ENCODE measurements around the gene SYNC.
"Not testable (repeated sequence)": the region's sequence is repeated elsewhere in the genome, so short reads cannot be mapped to it uniquely, and the experiment has no call there.

The SYNC gene

DNA sequence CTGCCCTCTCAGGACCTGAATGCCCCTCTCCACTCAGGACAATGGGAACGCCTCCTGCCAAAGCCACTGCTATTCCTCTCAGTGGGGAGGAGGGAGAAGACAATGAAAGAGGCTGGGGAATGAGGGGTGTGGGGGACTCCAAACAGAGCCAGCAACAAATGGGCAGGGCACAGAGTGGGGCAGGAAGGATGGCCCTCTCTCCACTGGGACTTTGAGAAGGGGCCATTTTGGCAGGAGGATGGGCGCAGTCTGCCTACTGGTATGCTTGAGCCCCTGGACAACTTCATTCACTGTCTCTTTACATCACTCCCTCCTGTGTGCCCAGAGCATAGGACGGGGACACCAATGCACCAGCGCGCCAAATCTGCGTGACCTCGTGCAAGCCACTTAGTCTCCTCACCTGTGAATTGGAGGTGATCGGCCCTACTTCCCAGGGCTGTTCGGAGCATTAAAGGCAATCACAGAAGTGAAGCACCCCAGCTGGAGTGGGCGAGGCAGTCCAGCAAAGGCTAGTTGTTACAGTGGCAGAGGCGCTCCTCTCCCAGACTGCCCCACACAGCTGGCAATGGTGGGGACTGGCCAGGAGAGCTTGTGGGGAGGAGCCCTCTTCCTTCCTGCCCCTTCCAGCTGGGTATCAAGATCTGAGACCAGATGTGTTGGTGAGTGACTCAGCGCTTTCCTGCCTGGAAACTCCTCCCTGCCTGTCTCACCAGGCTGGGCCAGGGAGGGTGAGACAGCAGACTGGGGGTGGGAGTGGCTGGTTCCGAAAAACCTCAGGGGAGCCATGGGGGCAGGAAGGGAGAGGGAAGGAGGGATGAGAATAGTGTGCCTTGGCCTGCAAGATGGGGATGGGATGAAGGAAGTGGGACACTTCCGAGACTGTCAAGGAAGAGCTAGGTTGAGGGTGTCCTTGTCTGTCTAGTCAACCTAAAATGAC lies 22.4 kb upstream of the SYNC start:
- no peak for DNase-seq (ENCODE audit: low read depth in 2 of 2, low spot score in 1 of 2)

- DNase-seq (ENCODE audit: low read depth in 2 of 2, low spot score in 1 of 2), result no peak
Measured at GRCh38 chr1:32719681-32720275, 17.2 kb upstream of the SYNC start.

- no peak for DNase-seq (ENCODE audit: low read depth in 2 of 2, low spot score in 1 of 2)
Measured at GRCh38 chr1:32718527-32718926, 16.0 kb upstream of the SYNC start.

DNA sequence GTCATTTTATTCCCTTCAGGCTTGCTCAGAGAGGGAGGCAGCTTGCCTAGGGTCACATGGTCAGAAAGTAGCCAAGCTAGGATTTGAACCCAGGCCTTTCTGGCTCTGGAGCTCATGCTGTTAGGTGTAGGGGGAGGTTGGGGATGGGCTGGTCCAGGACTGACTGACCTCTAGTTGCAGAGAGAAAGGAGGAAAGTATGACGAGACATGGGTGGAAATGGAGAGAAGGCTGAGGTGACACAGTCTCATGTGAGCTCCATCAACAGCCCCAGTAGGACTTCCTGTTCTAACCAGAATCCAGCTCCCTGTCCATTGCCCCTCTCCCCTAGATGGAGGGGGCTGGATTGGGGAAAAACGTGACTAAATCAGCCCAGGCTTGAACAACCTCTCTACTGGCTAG lies 15.5 kb upstream of the SYNC start:
- DNase-seq (ENCODE audit: low read depth in 2 of 2, low spot score in 1 of 2), result no peak

- DNase-seq (ENCODE audit: low read depth in 2 of 2, low spot score in 1 of 2), result no peak
Measured at GRCh38 chr1:32717503-32717902, 14.9 kb upstream of the SYNC start.

GRCh38 chr1:32716312-32717148 lies 14.0 kb upstream of the SYNC start:
- no peak for DNase-seq (ENCODE audit: low read depth in 2 of 2, low spot score in 1 of 2)

- no peak for DNase-seq (ENCODE audit: low read depth in 2 of 2, low spot score in 1 of 2)
Measured at GRCh38 chr1:32715901-32716311, 13.3 kb upstream of the SYNC start.

- DNase-seq (ENCODE audit: low read depth in 2 of 2, low spot score in 1 of 2), result no peak
Measured at GRCh38 chr1:32714277-32714676, 11.7 kb upstream of the SYNC start.

DNA sequence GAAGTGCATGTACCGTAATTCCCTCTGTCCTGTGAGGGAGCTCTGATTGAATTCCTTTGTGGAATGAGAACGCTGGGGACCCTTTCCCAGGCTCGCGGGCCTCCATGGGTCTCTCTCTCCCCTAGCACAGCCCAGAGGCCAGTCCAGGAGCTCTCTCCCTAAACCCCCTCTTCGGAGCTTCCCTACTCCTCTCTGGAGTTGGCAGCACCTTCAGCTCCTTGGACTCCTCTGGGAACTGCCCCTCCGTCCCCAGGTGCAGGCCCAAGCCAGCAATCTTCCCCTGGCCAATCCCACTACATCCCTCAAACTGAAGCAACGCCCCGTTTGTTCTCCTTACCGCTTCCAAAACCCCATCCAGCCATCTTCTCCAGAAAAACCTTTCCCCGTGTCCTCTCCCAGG lies 10.5 kb upstream of the SYNC start:
- DNase-seq (ENCODE audit: low read depth in 2 of 2, low spot score in 1 of 2), result no peak

DNA sequence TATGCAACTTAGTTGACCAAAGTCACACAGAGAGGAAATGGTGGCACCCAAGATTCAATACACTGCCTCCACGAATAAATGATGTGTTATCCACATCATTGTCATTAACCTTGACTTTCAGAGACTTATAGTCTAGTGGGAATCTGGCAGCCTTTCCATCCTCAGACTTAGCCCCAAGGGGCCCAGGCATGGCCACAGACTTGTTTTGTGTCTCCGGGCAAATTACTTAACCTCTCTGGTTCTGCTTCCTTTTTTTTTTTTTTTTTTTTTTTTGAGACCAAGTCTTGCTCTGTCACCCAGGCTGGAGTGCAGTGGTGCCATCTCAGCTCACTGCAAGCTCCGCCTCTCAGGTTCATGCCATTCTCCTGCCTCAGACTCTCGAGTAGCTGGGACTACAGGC lies 8.7 kb upstream of the SYNC start:
- DNase-seq (ENCODE audit: low read depth in 2 of 2, low spot score in 1 of 2), result not testable (repeated sequence)

- DNase-seq (ENCODE audit: low read depth in 2 of 2, low spot score in 1 of 2), result no peak
Measured at GRCh38 chr1:32709476-32709875, 6.9 kb upstream of the SYNC start.

DNA sequence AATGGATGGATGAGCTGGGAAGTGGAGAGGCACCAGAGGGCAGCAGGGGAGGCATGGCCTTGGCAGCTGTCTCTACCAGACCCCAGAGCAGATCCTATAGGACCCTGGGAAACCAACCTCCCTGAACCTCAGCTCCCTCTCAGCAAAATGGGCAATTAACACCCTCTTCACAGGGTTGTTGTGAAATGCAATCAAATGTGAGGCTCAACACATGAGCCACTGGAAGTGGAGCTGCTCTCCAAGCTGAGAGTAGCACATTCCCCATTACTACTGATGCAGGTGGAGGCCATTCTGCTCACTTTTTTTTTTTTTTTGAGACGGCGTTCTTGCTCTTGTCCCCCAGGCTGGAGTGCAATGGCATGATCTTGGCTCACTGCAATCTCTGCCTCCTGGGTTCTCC lies 6.5 kb upstream of the SYNC start:
- no peak for DNase-seq (ENCODE audit: low read depth in 2 of 2, low spot score in 1 of 2)

- DNase-seq (ENCODE audit: low read depth in 2 of 2, low spot score in 1 of 2), result no peak
Measured at GRCh38 chr1:32706491-32706890, 3.9 kb upstream of the SYNC start.

- DNase-seq (ENCODE audit: low read depth in 2 of 2, low spot score in 1 of 2), result no peak
Measured at GRCh38 chr1:32705516-32705915, 2.9 kb upstream of the SYNC start.

DNA sequence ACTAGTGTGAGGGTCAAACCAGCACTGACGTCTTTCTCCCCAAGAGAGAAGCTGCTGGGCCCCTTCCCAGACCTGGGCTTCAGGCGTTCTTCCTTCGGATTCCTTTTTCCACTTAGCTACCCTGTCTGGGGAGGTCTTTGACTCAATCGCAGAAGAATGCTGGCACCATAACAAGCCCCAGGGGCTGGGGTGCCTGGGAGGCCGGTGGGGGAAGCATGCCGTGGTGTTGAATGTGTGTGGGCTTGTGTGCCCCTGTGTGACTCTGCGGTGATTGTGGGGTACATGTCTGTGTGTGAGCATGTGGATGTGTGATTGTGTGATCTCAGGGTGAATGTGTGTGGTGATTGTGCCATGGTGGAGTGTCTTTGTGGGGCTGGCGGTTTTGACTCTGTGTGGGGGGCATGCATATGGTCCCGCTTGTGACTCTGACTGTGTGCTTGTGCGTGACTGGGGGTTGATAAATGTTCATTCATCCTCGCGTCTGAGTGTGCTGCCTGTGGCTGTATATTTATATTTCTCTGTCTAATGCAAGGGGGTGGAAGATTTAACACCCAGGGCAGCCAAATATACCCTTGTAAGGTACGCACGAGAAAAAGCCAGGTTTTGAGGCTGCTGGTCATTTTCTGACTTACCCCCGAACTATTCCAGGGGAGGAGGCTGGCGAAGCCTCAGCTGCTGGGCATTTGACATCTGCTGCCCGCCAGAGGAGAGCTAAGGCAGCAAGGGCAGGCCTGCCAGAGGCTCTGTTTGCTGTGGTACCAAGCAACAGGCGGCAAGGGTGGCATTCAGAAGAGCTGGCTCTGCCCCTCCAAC lies 1.1 kb upstream of the SYNC start:
- DNase-seq (ENCODE audit: low read depth in 2 of 2, low spot score in 1 of 2), result no peak

DNA sequence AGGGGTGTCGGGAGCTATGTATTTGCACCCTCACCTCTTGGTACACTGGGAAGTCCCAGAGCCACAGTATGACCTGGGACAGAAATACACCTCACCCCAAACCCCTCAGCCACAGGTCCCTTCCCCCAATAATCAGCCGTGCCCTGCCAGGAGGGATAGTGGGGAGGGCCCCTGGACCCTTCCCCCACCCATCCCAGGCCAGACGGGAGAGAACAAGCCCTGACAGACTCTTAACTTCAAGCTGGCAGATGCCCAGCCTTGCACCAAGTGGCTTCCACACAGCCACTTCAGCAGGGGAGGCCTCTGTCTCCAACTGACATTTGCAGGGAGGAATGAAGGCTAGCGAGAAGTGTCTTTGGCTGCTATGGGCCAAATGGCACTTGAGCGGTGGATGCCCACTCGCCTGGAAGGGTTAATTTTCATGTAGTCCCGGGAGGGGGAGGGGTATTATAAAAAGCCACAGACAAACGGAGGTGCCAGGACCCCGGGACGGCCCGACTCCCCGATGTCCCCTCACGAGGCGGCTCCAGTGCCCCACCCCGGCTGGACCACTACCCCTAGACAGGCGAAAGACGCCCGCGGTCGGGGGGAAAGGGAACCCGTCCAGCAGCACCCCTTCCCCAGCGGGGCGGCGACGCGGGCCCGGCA lies 495 bp downstream of the SYNC start:
- no peak for DNase-seq (ENCODE audit: low read depth in 2 of 2, low spot score in 1 of 2)

GRCh38 chr1:32701421-32701911 lies 1.1 kb downstream of the SYNC start:
- no peak for DNase-seq (ENCODE audit: low read depth in 2 of 2, low spot score in 1 of 2)

GRCh38 chr1:32696996-32697395 lies 5.6 kb downstream of the SYNC start:
- not testable (repeated sequence) for DNase-seq (ENCODE audit: low read depth in 2 of 2, low spot score in 1 of 2)

DNA sequence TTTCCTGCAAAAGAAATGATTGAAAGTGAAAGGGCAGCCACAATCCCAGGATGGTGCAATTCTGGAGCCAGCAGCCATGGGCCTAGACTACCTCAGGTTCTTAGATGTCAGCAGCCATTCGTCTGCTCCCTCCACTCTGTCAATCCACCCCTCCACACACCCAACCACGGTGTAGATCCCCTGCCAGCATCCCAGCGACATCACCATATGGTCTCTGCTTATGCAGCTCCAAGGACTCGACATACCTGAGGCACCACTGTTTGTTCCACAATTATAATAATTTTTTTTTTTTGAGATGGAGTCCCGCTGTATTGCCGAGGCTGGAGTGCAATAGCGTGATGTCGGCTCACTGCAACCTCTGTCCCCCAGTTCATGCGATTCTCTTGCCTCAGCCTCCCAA lies 6.5 kb downstream of the SYNC start:
- DNase-seq (ENCODE audit: low read depth in 2 of 2, low spot score in 1 of 2), result no peak

Measured in stimulated activated CD8-positive, alpha-beta memory T cell treated with anti-CD3 and anti-CD28 coated beads, Interleukin-4, amount 100 ng/mL, for 4 hours (primary cell).